Fibroblast of mammary gland (primary cell): Measurements from ENCODE around the gene FILIP1L.

Source experiments
- DNase-seq: peaks from one replicate; pipeline ENCODE4 v3.0.0-alpha.2; 2010; ENCODE audit warnings: low read depth
- H3K4me3 ChIP-seq: 2 replicates; pipeline ENCODE4 v1.5.1; 2011; ENCODE audit warnings: low read depth, mild to moderate bottlenecking, low read length, moderate library complexity; ENCODE audit not compliant: control insufficient read depth
- CTCF ChIP-seq: conservative IDR thresholded peaks from 2 replicates; pipeline ENCODE4 v1.5.1; 2011; ENCODE audit warnings: low read depth, low read length, inconsistent platforms; ENCODE audit not compliant: control insufficient read depth, insufficient read depth

Gene FILIP1L

GRCh38 chr3:99864289-99864688, 250.0 kb downstream of the FILIP1L start:
- no peak for TF ChIP-seq CTCF
- no peak overlapping the region for H3K4me3 ChIP-seq

GRCh38 chr3:99863588-99863987, 250.7 kb downstream of the FILIP1L start:
- no peak for DNase-seq
- no peak overlapping the region for H3K4me3 ChIP-seq
- TF ChIP-seq CTCF = no peak

More at GRCh38 chr3:99864289-99864688, 250.0 kb downstream of the FILIP1L start:
- DNase-seq = no peak

GRCh38 chr3:99863002-99863401, 251.3 kb downstream of the FILIP1L start:
- no peak for TF ChIP-seq CTCF

GRCh38 chr3:99862208-99862607, 252.1 kb downstream of the FILIP1L start:
- TF ChIP-seq CTCF = no peak
- peak; percentile 80 for DNase-seq

More at GRCh38 chr3:99863002-99863401, 251.3 kb downstream of the FILIP1L start:
- no peak overlapping the region for H3K4me3 ChIP-seq
- no peak for DNase-seq

GRCh38 chr3:99861216-99861615, 253.1 kb downstream of the FILIP1L start:
- no peak for TF ChIP-seq CTCF
- DNase-seq = no peak
- H3K4me3 ChIP-seq = no peak overlapping the region

More at GRCh38 chr3:99862208-99862607, 252.1 kb downstream of the FILIP1L start:
- no peak overlapping the region for H3K4me3 ChIP-seq

- DNase-seq = peak; percentile 97
- no peak for TF ChIP-seq CTCF
- no peak overlapping the region for H3K4me3 ChIP-seq
These were observed 254.5 kb downstream of the FILIP1L start for GRCh38 chr3:99859825-99860224.

- no peak overlapping the region for H3K4me3 ChIP-seq
- TF ChIP-seq CTCF = no peak
- DNase-seq = no peak
These were observed 255.8 kb downstream of the FILIP1L start for GRCh38 chr3:99858469-99858868.
